Measurements from ENCODE around the gene LIMD2. TPM values are rescaled to one million over a fixed set of nuclear protein-coding genes. Genes with fewer than 3 reads are reported as not detected.

Gene LIMD2
- total RNA-seq, 1 donor from 2014 or later = 65.1 TPM

DNA sequence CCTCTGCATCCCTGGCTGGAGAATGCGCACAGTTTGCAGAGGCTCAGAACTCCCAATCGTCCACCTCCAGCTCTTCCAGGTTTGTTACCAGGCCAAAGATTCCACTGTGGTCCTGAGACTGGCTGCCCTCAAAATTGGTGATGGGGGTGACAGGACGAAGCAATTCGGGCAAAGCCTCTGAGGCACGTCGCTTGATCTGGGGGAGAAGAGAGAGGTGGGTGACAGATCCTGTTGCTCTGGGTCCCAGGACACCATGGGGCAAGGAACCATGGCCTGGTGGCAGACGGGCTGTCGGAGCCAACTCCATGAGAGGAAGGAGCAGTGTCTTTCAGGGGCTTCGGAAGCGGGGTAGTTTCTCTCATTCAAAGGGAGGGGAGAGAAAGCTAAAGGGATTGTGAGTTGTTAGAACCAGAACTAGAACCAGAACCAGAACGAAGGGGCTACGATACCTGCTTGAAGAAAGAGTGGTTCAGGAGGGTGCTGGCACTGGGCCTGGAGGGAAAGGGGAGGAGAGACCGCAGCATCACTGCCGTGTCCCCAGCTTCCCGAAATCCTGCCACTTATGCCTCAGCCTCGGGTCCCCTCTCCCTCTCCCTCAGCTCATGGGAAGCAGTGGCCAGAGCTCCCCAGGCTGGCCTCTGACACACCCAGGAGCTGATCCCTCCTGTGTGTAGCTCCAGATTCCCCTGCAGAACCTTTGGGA is 3.8 kb upstream of the LIMD2 start:
- Mint-ChIP-seq H3K27ac (no peak overlapping the region), H3K9me3 (no peaks in the 10 kb centered on the region), H3K27me3 (no peaks in the 10 kb centered on the region), H3K4me3 (no peak overlapping the region), H3K36me3 (peaks cover 12% of the 10 kb centered on the region), H3K4me1 (ENCODE audit: unreplicated experiment) (peaks cover 21% of the 10 kb centered on the region)
- no peak for DNase-seq (ENCODE audit: extremely low spot score, unreplicated experiment)
- TF ChIP-seq, protein P1, sequence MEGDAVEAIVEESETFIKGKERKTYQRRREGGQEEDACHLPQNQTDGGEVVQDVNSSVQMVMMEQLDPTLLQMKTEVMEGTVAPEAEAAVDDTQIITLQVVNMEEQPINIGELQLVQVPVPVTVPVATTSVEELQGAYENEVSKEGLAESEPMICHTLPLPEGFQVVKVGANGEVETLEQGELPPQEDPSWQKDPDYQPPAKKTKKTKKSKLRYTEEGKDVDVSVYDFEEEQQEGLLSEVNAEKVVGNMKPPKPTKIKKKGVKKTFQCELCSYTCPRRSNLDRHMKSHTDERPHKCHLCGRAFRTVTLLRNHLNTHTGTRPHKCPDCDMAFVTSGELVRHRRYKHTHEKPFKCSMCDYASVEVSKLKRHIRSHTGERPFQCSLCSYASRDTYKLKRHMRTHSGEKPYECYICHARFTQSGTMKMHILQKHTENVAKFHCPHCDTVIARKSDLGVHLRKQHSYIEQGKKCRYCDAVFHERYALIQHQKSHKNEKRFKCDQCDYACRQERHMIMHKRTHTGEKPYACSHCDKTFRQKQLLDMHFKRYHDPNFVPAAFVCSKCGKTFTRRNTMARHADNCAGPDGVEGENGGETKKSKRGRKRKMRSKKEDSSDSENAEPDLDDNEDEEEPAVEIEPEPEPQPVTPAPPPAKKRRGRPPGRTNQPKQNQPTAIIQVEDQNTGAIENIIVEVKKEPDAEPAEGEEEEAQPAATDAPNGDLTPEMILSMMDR (conservative IDR thresholded peaks at IDR 0.05) = no peak

DNA sequence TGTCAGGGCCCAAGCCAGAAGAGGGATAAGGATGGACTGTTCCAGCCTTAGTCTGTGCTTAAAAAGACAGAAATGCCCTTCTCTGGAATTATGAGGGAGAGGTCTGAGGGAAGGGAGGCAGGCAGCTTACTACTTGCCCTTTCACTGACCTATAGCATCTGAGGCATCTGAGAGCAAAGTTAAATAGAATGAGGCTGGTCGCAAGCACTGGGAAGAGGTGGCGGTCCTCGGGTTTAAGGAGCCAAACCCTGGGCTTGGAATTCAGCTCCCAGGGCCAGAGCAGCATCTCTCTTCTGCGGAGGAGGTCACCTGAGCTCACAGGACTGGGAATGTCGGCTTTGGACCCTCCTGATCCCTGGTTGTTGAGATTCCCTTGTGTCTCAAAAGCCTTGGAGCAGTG is 3.1 kb upstream of the LIMD2 start:
- DNase-seq (ENCODE audit: extremely low spot score, unreplicated experiment) = no peak
- Mint-ChIP-seq H3K9me3 (no peaks in the 10 kb centered on the region), H3K4me1 (ENCODE audit: unreplicated experiment) (peaks cover 21% of the 10 kb centered on the region), H3K27me3 (no peaks in the 10 kb centered on the region), H3K36me3 (peaks cover 10% of the 10 kb centered on the region), H3K4me3 (peak overlapping the region; percentile 60), H3K27ac (no peak overlapping the region)
- TF ChIP-seq, protein P1 (conservative IDR thresholded peaks at IDR 0.05) = no peak

DNA sequence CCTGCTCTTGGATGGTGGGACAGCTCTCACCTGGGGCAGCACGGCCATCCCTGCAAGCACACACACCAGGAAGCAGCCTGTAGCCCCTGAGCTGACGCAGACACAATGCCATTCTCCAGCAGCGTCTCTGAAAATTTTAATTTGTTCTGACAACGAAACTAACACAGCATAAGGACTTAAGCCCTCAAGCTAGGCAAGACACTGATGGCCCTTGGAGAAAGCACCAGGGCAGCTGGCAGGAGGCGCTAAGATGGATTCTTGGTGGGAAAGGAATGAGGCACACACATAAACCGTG is 2.7 kb upstream of the LIMD2 start:
- TF ChIP-seq, protein P1 (conservative IDR thresholded peaks at IDR 0.05) = no peak
- H3K4me1 Mint-ChIP-seq (ENCODE audit: unreplicated experiment) = peaks cover 21% of the 10 kb centered on the region
- no peak overlapping the region for H3K27ac Mint-ChIP-seq
- no peaks in the 10 kb centered on the region for H3K9me3 Mint-ChIP-seq
- peaks cover 10% of the 10 kb centered on the region for H3K36me3 Mint-ChIP-seq
- H3K27me3 Mint-ChIP-seq = no peaks in the 10 kb centered on the region
- peak overlapping the region; percentile 65 for H3K4me3 Mint-ChIP-seq
- no peak for DNase-seq (ENCODE audit: extremely low spot score, unreplicated experiment)

DNA sequence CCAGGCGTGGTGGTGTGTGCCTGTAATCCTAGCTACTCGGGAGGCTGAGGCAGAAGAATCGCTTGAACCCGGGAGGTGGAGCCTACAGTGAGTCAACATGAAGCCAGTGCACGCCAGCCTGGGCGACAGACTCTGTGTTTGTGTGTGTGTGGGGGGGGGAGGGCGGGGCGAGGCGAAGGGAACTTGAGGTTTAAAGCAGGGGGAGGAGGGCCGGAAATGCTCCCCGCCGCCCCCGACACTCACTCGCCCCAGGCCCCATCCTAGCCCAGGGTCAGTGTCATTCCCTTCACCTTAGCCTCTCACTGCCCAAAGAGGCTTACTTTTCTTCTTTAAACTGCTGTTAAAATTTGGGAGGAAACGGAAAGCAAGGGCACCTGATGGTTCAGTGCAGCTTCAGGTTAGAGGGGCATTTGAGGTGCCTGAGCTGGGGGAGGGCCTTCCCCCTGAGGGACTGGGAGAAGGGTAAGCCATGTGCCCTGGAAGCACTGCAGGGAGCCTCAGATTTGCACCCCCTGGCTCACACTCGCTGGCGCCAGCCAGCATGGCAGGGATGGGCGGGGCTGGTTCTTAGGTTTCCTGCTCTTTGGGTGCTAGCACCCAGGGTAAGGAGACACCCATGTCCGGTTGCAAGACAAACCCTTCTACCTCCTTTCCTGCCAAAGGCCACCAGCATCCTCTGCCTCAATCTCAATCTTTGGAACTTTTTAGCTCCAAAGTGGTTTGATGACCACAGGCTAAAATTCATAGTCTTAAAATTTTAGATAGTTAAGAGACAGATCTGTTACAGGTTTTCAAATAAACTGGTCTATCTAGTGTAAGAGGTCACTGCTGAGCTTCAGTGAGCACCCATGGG is 2.2 kb upstream of the LIMD2 start:
- TF ChIP-seq, protein P1 (conservative IDR thresholded peaks at IDR 0.05) = no peak
- H3K27ac Mint-ChIP-seq = no peak overlapping the region
- peaks cover 21% of the 10 kb centered on the region for H3K4me1 Mint-ChIP-seq (ENCODE audit: unreplicated experiment)
- peaks cover 10% of the 10 kb centered on the region for H3K36me3 Mint-ChIP-seq
- no peaks in the 10 kb centered on the region for H3K9me3 Mint-ChIP-seq
- DNase-seq (ENCODE audit: extremely low spot score, unreplicated experiment) = no peak
- no peaks in the 10 kb centered on the region for H3K27me3 Mint-ChIP-seq
- H3K4me3 Mint-ChIP-seq = peak overlapping the region; percentile 75

DNA sequence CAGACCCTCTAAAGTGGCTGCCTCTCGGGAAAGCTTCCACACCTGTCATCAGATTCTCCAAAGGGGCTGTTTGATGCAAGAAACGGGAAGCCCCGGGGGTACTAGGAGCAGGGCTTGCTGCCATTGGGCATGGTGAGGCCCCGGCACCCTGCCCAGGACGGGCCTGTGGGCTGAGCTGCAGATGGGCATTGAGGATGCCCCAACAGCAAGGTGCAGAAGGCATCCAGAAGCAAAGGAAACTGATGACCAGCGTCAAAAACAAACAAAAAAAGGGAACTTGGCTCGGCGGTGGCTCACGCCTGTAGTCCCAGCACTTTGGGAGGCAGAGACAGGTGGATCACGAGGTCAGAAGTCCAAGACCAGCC is 1.5 kb upstream of the LIMD2 start:
- peak overlapping the region; percentile 75 for H3K4me3 Mint-ChIP-seq
- peaks cover 21% of the 10 kb centered on the region for H3K4me1 Mint-ChIP-seq (ENCODE audit: unreplicated experiment)
- TF ChIP-seq, protein P1 (conservative IDR thresholded peaks at IDR 0.05) = no peak
- H3K9me3 Mint-ChIP-seq = no peaks in the 10 kb centered on the region
- peaks cover 10% of the 10 kb centered on the region for H3K36me3 Mint-ChIP-seq
- DNase-seq (ENCODE audit: extremely low spot score, unreplicated experiment) = no peak
- no peak overlapping the region for H3K27ac Mint-ChIP-seq
- no peaks in the 10 kb centered on the region for H3K27me3 Mint-ChIP-seq

All from type B pancreatic cell (in vitro differentiated cells).